Measurements from ENCODE around the gene KRT33B.

GRCh38 chr17:41366070-41366469 lies 3.5 kb downstream of the KRT33B start:
- TF ChIP-seq CTCF (IDR thresholded peaks at IDR 0.05 in 4 of 5, conservative IDR thresholded peaks at IDR 0.05 in 1 of 5) (no peak), POLR2A (IDR thresholded peaks at IDR 0.05) (no peak)

Data from gastrocnemius medialis (tissue), 4 donors.